ENCODE results near the gene EDAR. TPM values are rescaled to one million over a fixed set of nuclear protein-coding genes. Genes with fewer than 3 reads are reported as not detected.

The EDAR gene
- total and polyA plus RNA-seq, 2 of the 4 experiments (the other 2 are of a cell fraction): not detected

GRCh38 chr2:108905176-108905575, 83.8 kb downstream of the EDAR start:
- Histone ChIP-seq H3K4me2 (ENCODE audit: low read depth, low read length) (no peak overlapping the region), H3K18ac (ENCODE audit: low read depth, low read length) (no peak overlapping the region), H3K23ac (ENCODE audit: low read depth, low read length) (no peak overlapping the region), H4K5ac (ENCODE audit: low read depth, low read length) (no peak overlapping the region), H3K27me3 (ENCODE audit: control insufficient read depth, insufficient read depth, low read length) (peaks cover 29% of the 10 kb centered on the region), H3K79me1 (ENCODE audit: low read depth in 1 of 2, low read length in 2 of 2) (no peaks in the 10 kb centered on the region), H4K20me1 (ENCODE audit: insufficient read depth, low read length) (no peaks in the 10 kb centered on the region), H3K9me3 (ENCODE audit: control insufficient read depth, insufficient read depth, low read length) (no peaks in the 10 kb centered on the region), H2AK5ac (ENCODE audit: low read depth, low read length) (no peak overlapping the region), H2BK5ac (ENCODE audit: low read depth, low read length, poor library complexity, severe bottlenecking) (no peak overlapping the region), H3K9me1 (ENCODE audit: insufficient read depth, low read length) (no peaks in the 10 kb centered on the region), H2BK20ac (ENCODE audit: low read depth, low read length) (no peak overlapping the region), H3K4me1 (ENCODE audit: control insufficient read depth, insufficient read depth, low read length) (no peaks in the 10 kb centered on the region), H2BK120ac (ENCODE audit: low read depth, low read length) (no peak overlapping the region), H3K4me3 (ENCODE audit: insufficient read depth, low read depth, low read length) (no peak overlapping the region), H3K14ac (replicated peaks; ENCODE audit: low read depth, low read length) (no peak overlapping the region), H2BK15ac (ENCODE audit: low read depth, low read length) (no peak overlapping the region), H4K8ac (ENCODE audit: low read depth in 2 of 2, low read length in 2 of 2) (no peak overlapping the region), H2AFZ (replicated peaks; ENCODE audit: low read length, poor library complexity) (no peak overlapping the region), H3K4ac (ENCODE audit: low read depth, low read length) (no peak overlapping the region), H4K91ac (ENCODE audit: insufficient read depth, low read depth, low read length) (no peak overlapping the region), H2AK9ac (replicated peaks; ENCODE audit: low read depth, low read length, poor library complexity) (no peak overlapping the region), H3K56ac (ENCODE audit: extremely low read depth, insufficient read depth, low read length) (no peak overlapping the region), H3K27ac (ENCODE audit: insufficient read depth, low read length) (no peak overlapping the region), H3K36me3 (ENCODE audit: control insufficient read depth, insufficient read depth, low read length) (no peaks in the 10 kb centered on the region), H3K9ac (ENCODE audit: low read depth, low read length) (no peak overlapping the region)
- ATAC-seq (ENCODE audit: low read depth) (no peak), DNase-seq (no peak)
- POLR2A ChIA-PET (ENCODE audit: unreplicated experiment): no interaction called here
- no TSS peak for BruUV-seq (replicated peaks)
- TF ChIP-seq MXI1 (IDR thresholded peaks at IDR 0.05; ENCODE audit: borderline replicate concordance, low read depth, low read length): no peak
- in situ Hi-C loops (cut with MboI; ENCODE audit: low sequenced_read_pairs) (no loop called here), dilution Hi-C loops (cut with HindIII; ENCODE audit: low sequenced_read_pairs, unreplicated experiment) (no loop called here), intact Hi-C loops (cut with micrococcal nuclease) (no loop called here)
- CTCF ChIA-PET: interaction anchor here (1.2 kb wide), 1 partner anchor 11 kb away, joined by 3 read pairs; no protein-coding TSS in a partner anchor
- WGBS, 2 experiments (ENCODE audit: extremely low coverage in 2 of 2, insufficient read length in 1 of 2): no CpG with 5 or more reads among the region's 3 CpGs

Data from IMR-90 (cell line).